Measurements from ENCODE around the gene RAI1. TPM values are rescaled to one million over a fixed set of nuclear protein-coding genes. Genes with fewer than 3 reads are reported as not detected.

RAI1 gene
- polyA plus RNA-seq, 2 of the 4 experiments (the other 2 are of a cell fraction), result 3.5 to 23.8 TPM

DNA sequence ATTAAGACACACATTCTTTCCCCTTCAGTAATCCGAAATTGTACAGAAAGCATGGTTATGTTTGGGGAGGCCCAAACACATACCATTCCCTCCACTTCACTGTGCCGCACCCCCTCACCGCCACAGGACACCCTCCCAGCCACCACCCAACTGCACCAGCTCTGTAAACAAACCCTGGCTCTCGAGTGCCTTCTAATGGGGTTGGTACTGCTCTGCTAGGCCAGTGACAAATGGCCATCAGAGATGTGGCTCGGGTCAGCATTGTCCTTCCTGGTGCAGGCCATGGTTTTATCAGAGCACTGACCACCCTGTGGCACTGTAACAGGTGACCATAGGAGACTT lies 179.5 kb downstream of the RAI1 start:
- FAIRE-seq, result no peak

More for the DNA sequence above, 179.5 kb downstream of the RAI1 start:
- no peak overlapping the region for H3K4me3 ChIP-seq
- ChIA-PET CTCF (interaction anchor here (0.6 to 35.9 kb wide), 51 partner anchors 9 to 507 kb away, joined by 3 to 859 read pairs (median 6); partner anchors contain the start of gene SREBF1), POLR2A (interaction anchor here (1.3 kb wide), 1 partner anchor 23 kb away, joined by 15 read pairs; the partner anchor contains the start of gene SREBF1)
- H3K4me2 ChIP-seq, result no peak overlapping the region
- ATAC-seq (0 out of 6 replicates have a peak, but pooled peaks of 1 of the 2 experiments have one; percentile 5), DNase-seq (ENCODE audit: low read depth in 1 of 2, low spot score in 1 of 2) (no peak)
- peaks cover 8% of the 10 kb centered on the region; the same call in 2 of the 3 replicates for H3K4me1 ChIP-seq
- TF ChIP-seq CHD2 (IDR thresholded peaks at IDR 0.05; ENCODE audit: low read length, partially characterized antibody) (no peak), HOXA7 (CRISPR knock-in tag; IDR thresholded peaks at IDR 0.05) (no peak), ZFP36 (IDR thresholded peaks at IDR 0.05; ENCODE audit: borderline replicate concordance, partially characterized antibody) (no peak), ZNF302 (CRISPR knock-in tag; IDR thresholded peaks at IDR 0.05) (no peak), CBX2 (IDR thresholded peaks at IDR 0.05; ENCODE audit: borderline replicate concordance, low read depth) (no peak), CBX8 (IDR thresholded peaks at IDR 0.05) (no peak), RFX5 (IDR thresholded peaks at IDR 0.05) (no peak), KDM5A (IDR thresholded peaks at IDR 0.05) (no peak), CEBPB (IDR thresholded peaks at IDR 0.05) (no peak), GATA3 (IDR thresholded peaks at IDR 0.05; ENCODE audit: borderline replicate concordance) (no peak), RNF2 (IDR thresholded peaks at IDR 0.05; ENCODE audit: borderline replicate concordance, low read depth) (no peak), EHF (CRISPR knock-in tag; IDR thresholded peaks at IDR 0.05) (no peak), ATOH8 (CRISPR knock-in tag; IDR thresholded peaks at IDR 0.05; ENCODE audit: low read depth) (no peak), ELK1 (IDR thresholded peaks at IDR 0.05; ENCODE audit: low read depth, low read length) (no peak), CHD4 (IDR thresholded peaks at IDR 0.05; ENCODE audit: borderline replicate concordance) (no peak), FOSL2 (IDR thresholded peaks at IDR 0.05) (no peak), FOSL2 (CRISPR knock-in tag; IDR thresholded peaks at IDR 0.05) (no peak)
- TF ChIP-seq, protein P1, sequence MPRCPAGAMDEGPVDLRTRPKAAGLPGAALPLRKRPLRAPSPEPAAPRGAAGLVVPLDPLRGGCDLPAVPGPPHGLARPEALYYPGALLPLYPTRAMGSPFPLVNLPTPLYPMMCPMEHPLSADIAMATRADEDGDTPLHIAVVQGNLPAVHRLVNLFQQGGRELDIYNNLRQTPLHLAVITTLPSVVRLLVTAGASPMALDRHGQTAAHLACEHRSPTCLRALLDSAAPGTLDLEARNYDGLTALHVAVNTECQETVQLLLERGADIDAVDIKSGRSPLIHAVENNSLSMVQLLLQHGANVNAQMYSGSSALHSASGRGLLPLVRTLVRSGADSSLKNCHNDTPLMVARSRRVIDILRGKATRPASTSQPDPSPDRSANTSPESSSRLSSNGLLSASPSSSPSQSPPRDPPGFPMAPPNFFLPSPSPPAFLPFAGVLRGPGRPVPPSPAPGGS (IDR thresholded peaks at IDR 0.05), result no peak
- TF ChIP-seq, protein P2, sequence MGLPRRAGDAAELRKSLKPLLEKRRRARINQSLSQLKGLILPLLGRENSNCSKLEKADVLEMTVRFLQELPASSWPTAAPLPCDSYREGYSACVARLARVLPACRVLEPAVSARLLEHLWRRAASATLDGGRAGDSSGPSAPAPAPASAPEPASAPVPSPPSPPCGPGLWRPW (IDR thresholded peaks at IDR 0.05), result no peak
- TF ChIP-seq, protein P3, sequence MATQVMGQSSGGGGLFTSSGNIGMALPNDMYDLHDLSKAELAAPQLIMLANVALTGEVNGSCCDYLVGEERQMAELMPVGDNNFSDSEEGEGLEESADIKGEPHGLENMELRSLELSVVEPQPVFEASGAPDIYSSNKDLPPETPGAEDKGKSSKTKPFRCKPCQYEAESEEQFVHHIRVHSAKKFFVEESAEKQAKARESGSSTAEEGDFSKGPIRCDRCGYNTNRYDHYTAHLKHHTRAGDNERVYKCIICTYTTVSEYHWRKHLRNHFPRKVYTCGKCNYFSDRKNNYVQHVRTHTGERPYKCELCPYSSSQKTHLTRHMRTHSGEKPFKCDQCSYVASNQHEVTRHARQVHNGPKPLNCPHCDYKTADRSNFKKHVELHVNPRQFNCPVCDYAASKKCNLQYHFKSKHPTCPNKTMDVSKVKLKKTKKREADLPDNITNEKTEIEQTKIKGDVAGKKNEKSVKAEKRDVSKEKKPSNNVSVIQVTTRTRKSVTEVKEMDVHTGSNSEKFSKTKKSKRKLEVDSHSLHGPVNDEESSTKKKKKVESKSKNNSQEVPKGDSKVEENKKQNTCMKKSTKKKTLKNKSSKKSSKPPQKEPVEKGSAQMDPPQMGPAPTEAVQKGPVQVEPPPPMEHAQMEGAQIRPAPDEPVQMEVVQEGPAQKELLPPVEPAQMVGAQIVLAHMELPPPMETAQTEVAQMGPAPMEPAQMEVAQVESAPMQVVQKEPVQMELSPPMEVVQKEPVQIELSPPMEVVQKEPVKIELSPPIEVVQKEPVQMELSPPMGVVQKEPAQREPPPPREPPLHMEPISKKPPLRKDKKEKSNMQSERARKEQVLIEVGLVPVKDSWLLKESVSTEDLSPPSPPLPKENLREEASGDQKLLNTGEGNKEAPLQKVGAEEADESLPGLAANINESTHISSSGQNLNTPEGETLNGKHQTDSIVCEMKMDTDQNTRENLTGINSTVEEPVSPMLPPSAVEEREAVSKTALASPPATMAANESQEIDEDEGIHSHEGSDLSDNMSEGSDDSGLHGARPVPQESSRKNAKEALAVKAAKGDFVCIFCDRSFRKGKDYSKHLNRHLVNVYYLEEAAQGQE (IDR thresholded peaks at IDR 0.05), result no peak
- TF ChIP-seq, protein P4, sequence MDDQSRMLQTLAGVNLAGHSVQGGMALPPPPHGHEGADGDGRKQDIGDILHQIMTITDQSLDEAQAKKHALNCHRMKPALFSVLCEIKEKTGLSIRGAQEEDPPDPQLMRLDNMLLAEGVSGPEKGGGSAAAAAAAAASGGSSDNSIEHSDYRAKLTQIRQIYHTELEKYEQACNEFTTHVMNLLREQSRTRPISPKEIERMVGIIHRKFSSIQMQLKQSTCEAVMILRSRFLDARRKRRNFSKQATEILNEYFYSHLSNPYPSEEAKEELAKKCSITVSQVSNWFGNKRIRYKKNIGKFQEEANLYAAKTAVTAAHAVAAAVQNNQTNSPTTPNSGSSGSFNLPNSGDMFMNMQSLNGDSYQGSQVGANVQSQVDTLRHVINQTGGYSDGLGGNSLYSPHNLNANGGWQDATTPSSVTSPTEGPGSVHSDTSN (IDR thresholded peaks at IDR 0.05), result no peak
- WGBS (ENCODE audit: missing lambda C conversion rate), result 59% methylated on average over 5 of the region's 5 CpGs
- H3K9me3 ChIP-seq, result no peaks in the 10 kb centered on the region
- H3K27ac ChIP-seq, result no peak overlapping the region

Small RNAs within 50 kb of the gene (small RNA-seq; reads per million reads assigned to genes)
- 1.5 to 735 (median 278) reads per million in 6 experiments for gene MIR33B
- gene MIR6777, result 0 reads per million in 6 experiments
- 0 reads per million in 6 experiments for gene RF02177
- gene RF02178, result 0 reads per million in 6 experiments

Other genes with a start within 250 kb of the RAI1 start
- gene MED9, start 204.5 kb upstream of the RAI1 start, polyA plus RNA-seq (2011; rRNA removed), result 13.0 and 15.2 TPM in 2 replicates
- gene MED9, start 204.5 kb upstream of the RAI1 start, polyA plus RNA-seq (2017; fragmentation: RNase III; extraction: RNeasy Plus Mini Kit Qiagen cat#74134 plus additional on column Dnase treatment), result 15.9 to 17.4 TPM (median 17.4 TPM) in 3 replicates
- 0.99 and 1.4 TPM in 2 replicates for gene RASD1, start 185.1 kb upstream of the RAI1 start, polyA plus RNA-seq (2011; rRNA removed)
- 0.77 to 0.92 TPM (median 0.80 TPM) in 3 replicates for gene RASD1, start 185.1 kb upstream of the RAI1 start, polyA plus RNA-seq (2017; fragmentation: RNase III; extraction: RNeasy Plus Mini Kit Qiagen cat#74134 plus additional on column Dnase treatment)
- gene PEMT, start 89.8 kb upstream of the RAI1 start, polyA plus RNA-seq (2011; rRNA removed), result 47.8 and 62.4 TPM in 2 replicates
- 40.1 to 47.5 TPM (median 43.0 TPM) in 3 replicates for gene PEMT, start 89.8 kb upstream of the RAI1 start, polyA plus RNA-seq (2017; fragmentation: RNase III; extraction: RNeasy Plus Mini Kit Qiagen cat#74134 plus additional on column Dnase treatment)
- gene SREBF1, start 155.5 kb downstream of the RAI1 start, polyA plus RNA-seq (2011; rRNA removed), result 47.4 and 54.6 TPM in 2 replicates
- 90.3 to 175 TPM (median 159 TPM) in 3 replicates for gene SREBF1, start 155.5 kb downstream of the RAI1 start, polyA plus RNA-seq (2017; fragmentation: RNase III; extraction: RNeasy Plus Mini Kit Qiagen cat#74134 plus additional on column Dnase treatment)

Measured in A549 (cell line).